Lung microvascular endothelial cell (primary cell): ENCODE data around the gene NTNG2. TPM values are rescaled to one million over a fixed set of nuclear protein-coding genes. Genes with fewer than 3 reads are reported as not detected.
"Not testable (repeated sequence)": the region's sequence is repeated elsewhere in the genome, so short reads cannot be mapped to it uniquely, and the experiment has no call there.

ENCODE experiments used
- DNase-seq, 2 donors: peaks; one replicate each; pipeline versions ENCODE4 v3.0.0 to v3.0.0-alpha.2; 2010; ENCODE audit warnings: low read depth in 2 of 2
- total RNA-seq: library from RNA; depleted of rRNA; stranded (reverse); fragments of >200 nt; gene quantifications from 2 replicates; pipeline ENCODE4 v1.2.1, GENCODE V29; 2014

Gene NTNG2, protein sequence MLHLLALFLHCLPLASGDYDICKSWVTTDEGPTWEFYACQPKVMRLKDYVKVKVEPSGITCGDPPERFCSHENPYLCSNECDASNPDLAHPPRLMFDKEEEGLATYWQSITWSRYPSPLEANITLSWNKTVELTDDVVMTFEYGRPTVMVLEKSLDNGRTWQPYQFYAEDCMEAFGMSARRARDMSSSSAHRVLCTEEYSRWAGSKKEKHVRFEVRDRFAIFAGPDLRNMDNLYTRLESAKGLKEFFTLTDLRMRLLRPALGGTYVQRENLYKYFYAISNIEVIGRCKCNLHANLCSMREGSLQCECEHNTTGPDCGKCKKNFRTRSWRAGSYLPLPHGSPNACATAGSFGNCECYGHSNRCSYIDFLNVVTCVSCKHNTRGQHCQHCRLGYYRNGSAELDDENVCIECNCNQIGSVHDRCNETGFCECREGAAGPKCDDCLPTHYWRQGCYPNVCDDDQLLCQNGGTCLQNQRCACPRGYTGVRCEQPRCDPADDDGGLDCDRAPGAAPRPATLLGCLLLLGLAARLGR
- 0.40 and 1.1 TPM in 2 replicates for total RNA-seq

DNA sequence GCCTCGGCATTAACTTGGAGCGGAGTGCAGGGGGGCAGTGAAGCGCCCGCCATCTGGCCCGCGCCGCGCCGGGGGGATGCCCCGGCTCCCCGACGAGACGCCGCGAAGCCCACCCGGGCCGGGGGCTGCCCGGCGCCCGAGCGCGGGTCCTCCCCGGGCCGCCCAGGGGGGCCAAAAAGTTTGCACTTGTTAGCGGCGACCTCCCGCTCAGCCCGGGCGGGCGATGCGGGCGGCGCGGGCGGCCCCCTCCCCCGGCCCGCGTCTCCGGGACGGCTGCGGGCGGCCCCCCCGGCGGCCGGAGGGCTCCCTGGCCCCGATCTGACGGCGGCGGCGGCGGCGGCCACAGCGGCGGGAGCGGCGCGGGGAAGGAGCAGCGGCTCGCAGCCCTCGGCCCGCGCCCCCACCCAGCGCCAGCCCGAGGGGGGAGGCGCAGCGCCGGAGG, at the start of gene NTNG2:
TSS of gene NTNG2 (plus strand) at position 316 of the 442 bp plus-strand sequence. CDS start 4,774 bp downstream, outside the sequence.
- DNase-seq: no peak

DNA sequence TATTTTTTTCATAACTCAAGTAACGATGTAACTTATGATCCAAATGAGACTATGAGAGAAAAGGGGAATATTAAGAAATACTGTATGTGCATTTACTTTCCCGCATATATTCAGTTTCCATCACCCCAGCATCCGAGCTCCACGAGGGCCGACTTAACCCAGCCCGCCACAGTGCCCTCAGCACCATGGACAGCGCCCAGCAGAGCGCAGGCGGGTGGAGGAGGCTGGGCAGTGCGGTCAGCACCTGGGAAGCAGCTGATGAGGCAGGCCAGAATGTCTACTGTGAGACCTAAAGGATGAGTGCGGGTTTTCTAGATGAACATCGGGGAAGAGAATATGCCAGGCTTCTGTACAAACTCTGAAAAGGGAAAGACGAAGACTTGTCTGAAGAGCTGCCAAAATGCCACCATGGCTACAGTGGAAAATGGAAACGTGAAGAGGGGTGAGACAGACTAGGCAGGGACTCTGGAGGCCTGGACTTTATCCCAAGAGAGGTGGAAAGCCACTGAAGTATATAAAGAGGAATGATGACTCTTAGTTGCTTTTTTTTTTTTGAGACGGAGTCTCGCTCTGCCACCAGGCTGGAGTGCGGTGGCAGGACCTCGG, 47.7 kb upstream of the NTNG2 start:
- DNase-seq: peak; percentile 66 to 72

DNA sequence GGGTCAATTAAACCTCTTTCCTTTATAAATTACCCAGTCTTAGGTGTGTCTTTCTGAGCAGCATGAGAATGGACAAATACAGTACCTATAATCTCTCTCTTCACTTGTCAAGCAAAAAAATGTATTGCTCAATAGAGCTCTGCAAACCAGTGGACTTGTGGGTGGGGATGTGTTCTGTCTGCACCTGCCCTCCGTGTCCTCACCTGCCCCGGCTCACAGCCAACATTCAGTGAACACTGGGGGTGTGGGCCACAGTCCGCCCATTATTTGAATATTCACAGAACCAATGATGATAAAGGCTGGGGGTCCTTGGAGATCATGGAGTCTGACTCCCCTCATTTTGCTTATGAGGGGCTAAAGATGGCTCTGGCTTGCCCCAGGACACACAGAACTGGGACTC, 45.3 kb upstream of the NTNG2 start:
- DNase-seq: no peak

DNA sequence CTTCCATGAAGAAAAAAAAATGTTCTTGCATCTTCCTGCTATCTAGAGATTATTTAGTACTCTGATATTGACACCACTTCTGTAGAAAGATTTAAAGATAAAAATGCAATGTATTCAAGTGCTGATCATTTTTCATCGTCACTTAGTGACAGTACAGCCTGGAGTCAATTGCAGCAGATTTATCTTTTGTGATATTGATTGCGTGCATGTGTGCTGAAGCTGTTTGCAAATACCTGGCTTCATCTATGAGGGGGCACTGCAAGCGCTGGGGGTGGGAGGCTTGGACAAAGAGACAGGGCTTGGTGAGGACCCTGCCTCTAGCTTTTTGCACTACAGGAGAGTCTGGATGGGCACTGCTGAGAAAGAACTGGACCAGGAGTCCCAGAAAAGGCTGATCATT, 44.2 kb upstream of the NTNG2 start:
- DNase-seq: no peak

DNA sequence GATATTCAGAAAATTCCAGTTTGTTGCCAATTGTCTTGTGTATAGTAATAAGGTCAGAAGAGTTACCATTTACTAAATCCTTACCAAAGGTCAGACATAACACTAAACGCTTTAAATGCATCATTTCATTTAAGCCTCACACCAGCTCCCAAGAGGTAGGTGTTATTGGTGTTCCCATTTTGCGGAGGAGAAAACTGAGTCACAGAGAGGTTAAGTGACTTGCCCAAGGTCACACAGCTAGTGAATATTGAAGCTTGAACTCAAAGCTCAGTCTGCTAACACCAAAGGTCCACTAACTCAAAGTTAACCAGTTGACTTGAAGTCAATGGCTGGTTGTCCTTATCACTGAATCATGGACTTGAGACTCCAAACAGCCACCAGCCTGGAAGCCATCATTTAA, 40.8 kb upstream of the NTNG2 start:
- DNase-seq: no peak

DNA sequence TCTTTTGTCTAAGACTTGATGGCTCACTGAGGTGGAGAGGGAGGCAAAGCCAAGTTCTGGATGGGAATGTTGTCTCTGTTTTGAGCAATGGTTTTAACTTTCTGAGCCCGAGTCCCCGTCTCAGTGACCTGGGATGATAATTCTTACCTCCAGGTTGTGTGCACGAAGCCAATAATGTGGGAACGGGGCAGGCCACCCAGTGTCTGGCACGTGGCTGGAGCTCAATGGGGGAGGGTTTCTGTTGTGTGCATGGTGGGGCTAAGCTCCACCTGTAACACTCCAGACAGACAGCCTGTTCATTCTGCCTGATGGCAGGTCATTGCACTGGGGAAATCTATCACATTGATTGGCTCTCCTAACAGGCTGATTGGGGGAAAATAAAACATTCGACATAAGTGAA, 37.1 kb upstream of the NTNG2 start:
- no peak for DNase-seq

DNA sequence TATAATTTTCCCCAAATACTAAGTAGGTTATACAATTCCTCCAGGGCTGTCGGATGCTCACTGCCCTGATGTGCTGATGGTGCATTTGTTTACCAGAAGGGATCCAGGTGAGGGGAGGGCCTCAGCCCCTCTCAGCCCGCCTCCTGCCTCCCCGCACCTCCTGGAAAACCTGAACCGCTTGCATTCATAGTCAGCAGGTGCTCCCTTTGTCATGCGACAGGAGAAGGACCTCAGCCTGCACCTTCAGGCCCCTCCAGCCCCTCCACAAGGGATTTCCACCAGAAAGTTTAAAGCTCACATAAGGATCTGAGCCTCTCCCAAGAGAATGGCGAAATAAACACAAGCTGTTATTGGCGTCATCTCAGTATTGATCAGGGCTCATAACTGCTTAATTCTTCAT, 36.5 kb upstream of the NTNG2 start:
- no peak for DNase-seq

DNA sequence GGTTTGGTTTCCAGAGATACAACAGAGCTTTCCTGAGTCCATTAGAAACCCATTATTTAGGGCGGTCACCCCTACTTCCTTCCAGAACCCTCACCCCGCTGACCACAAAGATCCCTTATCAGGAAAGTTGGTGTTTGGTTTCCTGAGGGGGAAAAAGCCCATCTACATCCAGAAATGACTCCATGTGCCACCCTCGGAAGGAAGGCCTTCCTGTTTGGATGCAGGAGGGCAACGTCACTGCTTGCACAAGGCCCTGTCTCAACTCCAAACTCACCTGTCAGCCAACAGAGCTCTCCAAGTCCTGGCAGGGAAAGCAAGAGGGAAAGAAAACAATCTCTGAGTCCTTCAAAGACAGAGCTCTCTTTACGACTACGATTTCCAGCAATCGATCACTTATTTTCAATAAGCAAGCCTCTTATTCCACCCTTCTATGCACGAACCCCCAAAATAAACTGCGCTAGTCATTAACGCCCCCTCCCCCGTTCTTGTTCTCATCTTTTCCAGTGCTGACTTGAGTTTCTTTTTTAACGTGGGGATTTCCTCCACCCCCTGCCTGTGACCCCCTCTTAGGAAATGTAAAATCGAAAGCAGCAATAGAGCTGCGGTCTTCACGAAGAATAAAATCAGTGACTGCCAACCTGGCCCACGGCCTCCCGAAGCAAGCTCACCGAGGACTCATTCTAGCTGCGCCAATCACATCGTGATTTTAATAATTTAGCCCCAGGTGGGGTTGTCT, 35.7 kb upstream of the NTNG2 start:
- DNase-seq: no peak

DNA sequence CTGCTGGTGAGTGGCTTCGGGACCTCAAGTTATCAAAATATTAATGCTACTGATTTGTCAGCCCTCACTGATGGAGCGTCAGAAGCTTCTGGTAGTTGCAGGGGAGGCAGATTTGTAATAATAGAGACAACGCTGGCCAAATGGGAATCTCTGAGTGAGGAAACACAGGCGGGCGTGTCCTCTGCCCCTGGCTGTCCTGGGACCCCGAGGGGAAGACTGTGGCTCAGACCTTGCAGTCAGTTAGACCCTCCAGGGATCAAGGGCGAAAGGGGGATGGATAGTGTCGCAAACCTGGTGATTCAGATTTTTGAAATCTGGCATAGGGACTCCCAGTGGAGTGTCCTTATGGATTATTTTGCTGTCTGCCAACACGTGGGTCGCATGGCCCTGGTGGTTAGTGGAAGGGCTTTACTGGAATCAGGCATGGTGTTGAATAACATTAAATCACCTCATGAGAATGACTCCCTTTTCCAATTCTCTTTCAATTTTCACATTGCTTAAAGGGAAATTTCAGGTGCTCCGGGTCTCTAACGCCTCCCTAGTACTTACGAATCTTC, 35.1 kb upstream of the NTNG2 start:
- DNase-seq: no peak

DNA sequence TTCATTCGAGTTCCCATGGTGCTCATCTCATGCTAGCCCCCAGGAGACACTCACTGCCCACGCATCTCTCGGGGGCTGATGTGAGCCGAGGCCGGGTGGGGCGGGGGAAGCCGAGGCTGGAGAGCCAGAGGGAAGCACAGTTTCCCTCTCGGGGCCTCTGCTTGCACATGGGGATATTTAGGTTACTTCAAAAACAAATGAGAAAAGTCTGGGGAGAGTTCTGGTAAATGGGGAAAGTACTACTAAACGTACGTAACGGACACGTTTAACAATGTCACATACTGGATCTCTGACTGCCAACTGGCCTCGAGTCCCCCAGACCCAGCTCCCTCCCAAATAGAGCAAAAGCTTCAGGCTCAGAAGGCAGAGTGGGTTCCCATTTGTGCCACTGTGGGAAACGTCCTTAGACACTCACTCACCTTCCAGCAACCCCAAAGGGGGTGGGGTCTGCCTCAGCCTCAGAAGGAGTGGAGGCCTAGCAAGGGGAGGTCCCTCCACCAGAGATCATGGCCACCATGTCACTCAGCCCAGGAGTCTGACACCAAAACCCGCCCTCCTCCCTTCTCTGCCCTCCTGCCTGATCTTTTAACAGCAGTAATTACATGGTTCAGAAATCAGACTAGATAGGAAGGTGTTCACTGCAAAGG, 33.8 kb upstream of the NTNG2 start:
- DNase-seq: no peak

DNA sequence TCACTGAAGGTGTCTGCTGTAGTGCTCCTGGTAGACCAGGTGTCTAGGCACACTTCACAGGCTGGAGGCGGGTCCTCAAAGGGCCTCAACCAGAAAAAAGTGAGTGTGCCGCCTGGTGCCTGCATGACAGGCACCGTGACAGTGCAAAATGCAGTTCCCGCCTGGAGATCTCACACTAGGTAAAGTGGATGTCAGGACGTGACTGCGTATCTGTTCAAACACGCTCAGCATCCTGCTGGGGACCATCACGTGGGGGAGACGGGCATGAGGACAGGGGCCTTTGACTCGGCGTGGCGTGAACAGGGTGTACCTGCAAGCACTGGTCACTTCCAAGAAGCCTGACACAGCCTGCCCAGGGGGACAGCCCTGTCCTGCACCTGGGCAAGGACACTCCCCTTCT, 32.3 kb upstream of the NTNG2 start:
- no peak for DNase-seq

DNA sequence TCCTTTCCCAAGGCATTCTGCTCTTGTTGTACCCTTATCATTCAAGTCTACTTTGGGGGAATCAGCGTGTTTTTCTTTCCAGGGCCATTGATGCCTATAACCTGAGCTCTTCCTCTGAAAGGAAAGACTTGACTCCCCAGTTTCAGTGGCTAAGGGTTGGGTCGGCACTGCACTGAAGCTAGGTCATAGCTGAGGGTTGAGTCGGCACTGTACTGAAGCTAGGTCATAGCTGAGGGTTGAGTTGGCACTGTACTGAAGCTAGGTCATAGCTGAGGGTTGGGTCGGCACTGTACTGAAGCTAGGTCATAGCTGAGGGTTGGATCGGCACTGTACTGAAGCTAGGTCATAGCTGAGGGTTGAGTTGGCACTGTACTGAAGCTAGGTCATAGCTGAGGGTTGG, 27.8 kb upstream of the NTNG2 start:
- not testable (repeated sequence) for DNase-seq

DNA sequence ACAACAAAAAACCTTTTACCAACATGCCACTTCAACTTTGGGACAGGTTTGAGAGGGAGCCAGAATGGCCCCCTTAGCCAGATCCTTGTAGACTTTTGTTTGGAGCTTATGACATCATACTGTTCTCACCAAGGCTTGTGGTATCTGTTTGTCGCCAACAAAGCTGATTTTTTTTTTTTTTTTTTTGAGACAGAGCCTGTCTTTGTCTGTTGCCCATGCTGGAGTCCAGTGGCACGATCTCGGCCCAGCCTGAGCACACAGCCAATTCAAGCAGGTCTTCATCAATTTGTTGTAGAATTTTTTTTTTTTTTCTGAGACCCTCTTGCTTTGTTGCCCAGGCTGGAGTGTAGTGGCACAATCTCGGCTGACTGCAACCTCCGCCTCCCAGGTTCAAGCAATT, 26.4 kb upstream of the NTNG2 start:
- no peak for DNase-seq

DNA sequence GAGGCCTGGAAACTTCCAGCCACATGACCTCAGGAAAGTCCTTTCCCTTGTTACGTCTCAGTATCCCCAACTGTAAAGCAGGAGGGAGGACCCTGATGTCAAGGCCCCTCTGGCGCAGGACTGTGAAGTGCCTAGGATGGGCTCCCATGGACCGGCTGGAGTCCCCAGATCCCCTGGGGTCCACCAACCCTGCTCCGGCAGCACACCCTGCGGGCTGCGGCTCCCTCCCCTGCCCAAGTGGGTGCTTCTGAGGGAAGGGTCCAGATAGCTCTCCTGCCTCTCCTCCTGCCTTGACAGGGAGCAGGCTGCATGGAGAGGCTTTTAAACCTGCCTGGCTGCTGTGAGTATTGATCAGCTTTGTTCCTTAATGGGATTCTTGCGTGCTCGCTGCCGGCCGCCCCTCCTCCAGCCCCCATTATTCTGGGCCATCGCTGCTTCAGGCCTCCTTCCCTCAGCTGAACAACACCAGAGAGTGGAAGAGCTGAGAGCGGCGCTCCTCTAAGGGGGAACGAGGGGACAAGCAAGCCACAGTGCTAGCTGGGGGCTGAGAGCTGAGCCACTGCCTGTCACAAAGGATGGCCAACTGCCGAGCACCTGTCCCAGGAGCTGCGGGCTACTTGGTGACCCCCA, 25.6 kb upstream of the NTNG2 start:
- no peak for DNase-seq

DNA sequence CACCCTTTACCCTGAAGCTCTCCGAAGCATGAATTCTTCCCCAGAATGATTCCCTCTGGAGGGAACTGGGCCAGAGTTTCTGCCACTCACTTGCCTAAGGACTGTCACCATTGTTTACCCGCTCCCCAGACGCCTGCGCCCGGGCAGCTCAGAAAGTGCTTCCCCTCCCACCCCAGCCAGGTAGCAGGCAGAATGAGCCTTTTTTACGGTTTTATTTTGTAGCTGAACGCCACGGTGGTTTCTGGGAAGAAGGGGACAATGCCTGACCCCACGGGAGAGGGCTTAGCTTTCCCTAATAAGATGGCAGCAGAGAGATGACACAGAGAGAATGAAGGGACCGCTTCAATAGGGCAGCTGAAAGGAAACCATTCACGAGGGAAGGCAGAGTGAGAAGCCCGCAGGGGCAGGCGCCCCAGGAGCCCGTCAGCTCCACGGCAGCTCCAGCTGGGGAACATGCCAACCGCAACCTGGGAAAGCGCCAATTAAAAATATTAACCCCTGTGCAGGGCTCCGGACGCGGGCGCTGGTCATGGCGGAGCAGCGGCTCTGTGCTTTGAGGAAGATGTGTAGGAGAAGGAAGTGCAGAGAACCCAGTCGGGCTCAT, 20.4 kb upstream of the NTNG2 start:
- DNase-seq: no peak

DNA sequence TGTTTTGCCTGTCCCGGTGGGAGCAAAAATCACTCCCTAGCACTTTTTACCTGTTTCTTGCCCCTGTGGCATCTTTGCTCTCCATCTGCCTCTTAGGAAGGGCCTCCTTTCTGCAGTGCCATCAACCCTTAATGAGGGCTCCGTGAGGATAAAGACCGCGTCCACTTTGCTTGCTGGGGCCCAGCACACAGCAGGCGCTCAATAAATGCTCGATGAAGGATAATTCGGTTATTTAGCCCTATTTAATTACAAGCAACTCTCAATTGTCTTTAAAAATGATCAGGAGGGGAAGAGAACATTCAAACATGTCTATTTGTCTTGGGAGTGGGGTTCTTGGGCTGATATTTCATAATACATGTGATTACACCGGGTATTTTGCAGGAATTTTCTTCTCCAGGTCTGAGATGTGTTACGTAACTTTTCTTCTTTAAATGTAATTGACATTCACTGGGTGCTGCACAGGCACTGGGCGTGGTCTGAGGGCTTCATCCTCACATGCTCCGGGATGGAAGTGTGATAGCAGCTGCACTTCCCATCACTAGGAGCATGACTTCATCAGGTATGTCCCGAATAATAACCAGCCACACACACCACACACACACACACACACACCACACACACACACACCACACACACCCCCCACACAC, 19.8 kb upstream of the NTNG2 start:
- no peak for DNase-seq

DNA sequence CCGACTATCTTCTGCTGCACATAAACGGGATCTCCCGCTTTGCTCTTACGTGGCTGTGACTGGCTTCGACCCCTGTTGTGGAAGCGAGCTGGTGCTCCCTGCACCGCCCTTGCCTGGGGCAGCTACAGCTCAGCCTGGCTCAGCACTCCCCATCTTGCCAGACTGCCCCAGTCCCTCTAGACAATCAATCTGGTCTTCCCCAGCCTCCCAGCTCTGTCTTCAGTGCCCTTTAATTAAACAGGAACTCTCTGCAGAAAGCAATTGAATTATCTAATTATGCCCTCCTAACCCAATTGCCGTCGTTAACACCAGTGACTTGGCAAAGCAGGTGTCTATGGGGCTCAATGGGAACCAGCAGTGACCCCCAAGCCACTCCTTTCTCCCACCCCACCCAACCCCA, 18.9 kb upstream of the NTNG2 start:
- DNase-seq: no peak

DNA sequence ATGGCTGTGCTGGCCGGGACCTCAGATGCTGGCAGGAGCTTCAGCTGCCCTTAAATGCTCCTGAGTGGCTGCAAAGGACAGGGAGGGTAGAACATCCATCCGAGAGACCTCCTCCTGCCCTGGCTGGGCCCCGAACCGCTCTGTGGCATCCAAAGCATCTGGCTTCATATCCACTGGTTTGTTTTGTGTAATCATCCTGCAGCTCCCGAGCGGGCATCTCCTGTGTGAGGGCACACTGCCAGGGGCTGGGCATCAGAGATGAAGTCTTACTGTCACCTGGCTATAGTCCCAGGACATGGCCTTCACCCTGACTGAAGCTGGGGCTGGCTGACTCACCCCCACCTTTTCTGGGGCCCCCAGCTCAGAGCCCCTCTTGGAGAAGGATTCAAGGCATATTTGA, 18.5 kb upstream of the NTNG2 start:
- no peak for DNase-seq

DNA sequence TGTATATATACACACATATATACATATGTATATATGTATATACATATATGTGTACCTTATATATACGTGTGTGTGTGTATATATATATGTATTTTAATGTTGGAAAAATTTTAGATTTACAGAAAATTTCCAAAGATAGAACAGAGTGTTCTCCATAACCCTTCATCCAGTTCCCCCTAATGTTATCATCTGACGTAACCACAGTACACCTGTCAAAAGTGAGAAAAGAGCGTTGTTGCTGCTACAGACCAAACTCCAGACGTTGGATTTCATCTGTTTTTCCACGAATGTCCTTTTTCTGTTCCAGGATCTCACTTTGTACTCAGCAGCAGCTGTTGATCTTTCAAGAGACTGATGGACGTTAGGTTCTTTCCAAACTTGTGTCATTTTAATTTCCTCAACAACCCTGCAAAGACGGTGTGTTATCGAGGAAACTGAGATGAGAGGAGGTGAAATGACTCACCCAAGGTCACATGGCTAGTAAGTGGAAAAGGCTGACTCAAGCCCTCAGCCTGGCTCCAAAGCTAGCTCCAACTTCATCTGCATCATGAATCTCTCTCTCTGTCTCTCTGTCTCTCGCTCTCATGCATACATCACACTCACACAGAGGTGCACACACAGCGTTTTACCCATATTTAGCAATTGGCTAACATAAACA, 17.0 kb upstream of the NTNG2 start:
- peak in 1 of 2 donors; percentile 75 for DNase-seq
